Glomerular visceral epithelial cell (primary cell): ENCODE data around the gene ENAM.
"Not testable (repeated sequence)": the region's sequence is repeated elsewhere in the genome, so short reads cannot be mapped to it uniquely, and the experiment has no call there.

ENCODE experiments used
- DNase-seq: peaks from one replicate; pipeline ENCODE4 v3.0.0-alpha.2; 2016; ENCODE audit errors: extremely low spot score

The ENAM gene

GRCh38 chr4:70624226-70624793 lies 4.2 kb upstream of the ENAM start:
- DNase-seq: no peak

DNA sequence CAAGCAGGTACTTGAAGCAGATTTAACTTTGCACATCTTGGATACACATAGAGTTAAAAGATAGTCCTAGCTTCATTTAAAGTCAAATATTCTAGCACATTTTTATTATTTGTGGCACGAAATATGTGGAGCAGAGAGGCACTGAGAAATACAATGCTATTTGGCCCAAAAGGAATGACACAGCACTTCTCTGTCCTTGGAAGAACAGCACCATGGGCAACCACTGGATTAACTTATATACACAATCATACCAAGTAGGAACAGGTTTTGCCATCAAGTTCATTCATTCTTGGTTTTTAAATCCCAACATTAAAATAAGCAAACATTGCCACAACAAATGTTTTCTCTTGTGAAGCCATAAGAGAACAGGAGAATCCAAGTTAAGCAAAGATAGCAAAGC lies 924 bp upstream of the ENAM start:
- no peak for DNase-seq

DNA sequence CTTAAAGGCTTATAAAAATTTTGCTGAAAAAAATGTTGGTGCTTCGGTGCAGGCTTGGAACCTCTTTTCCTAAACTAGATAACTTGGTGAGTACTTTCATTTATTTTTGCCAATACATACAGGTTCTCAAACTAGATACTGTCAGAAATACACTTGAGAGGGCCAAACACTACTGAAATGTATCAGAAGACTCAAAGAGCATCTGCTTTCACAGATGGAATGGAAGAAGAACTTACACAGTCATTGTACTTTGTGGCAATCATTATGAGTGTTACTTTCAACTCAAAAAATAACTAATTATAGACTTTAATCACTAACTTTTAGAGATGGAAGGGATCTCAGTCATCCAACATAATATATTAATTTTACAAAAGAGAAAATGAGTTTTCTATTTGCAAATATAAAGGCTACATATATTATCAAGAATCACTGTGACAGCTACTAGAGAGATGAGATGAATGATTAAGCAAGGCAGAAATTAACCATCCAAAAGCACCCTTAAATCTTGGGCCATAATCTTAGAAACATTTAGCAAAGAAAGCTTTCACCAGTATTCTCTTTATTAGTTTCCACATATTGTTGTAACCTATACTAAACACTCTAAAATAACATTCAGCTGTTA lies 1.0 kb downstream of the ENAM start:
- no peak for DNase-seq

GRCh38 chr4:70630162-70630561 lies 1.6 kb downstream of the ENAM start:
- DNase-seq: no peak

DNA sequence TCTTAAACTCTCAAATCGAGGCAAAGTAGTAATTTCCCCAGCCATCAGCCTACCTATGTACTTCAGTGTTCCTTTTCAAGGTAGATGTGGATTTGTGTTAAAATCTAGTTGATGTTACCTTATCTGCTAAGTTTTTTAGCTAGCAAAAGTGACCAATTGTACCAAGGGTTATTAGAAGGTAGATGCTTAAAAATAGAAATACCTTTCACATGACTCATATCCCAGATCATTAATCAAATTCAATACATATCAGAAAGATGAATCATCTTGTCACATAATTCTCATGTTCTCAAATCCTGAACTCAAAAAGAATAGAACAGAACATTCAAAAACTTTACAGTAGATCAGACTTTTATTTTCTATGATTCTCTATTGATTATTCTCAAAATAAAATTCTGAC lies 3.5 kb downstream of the ENAM start:
- DNase-seq: peak; percentile 40

DNA sequence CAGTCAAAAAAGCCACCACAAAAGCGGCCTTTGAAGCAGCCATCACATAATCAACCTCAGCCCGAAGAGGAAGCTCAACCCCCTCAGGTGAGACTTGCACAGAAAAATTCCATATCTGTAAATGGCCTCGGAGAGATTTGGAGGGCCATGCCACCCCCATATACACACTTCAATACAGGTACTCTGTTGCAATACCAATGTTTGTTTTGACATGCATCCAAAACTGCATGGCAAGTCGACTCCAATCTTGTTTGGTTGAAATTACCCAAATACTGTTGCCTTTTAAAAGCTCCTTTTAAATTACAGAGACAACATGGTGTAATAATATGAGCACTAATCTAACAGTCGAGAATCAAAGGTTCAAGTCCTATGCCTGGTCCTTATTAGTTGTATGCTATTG lies 5.9 kb downstream of the ENAM start:
- DNase-seq: no peak

- DNase-seq: peak; percentile 42
Measured at GRCh38 chr4:70637239-70637913, 8.8 kb downstream of the ENAM start.

DNA sequence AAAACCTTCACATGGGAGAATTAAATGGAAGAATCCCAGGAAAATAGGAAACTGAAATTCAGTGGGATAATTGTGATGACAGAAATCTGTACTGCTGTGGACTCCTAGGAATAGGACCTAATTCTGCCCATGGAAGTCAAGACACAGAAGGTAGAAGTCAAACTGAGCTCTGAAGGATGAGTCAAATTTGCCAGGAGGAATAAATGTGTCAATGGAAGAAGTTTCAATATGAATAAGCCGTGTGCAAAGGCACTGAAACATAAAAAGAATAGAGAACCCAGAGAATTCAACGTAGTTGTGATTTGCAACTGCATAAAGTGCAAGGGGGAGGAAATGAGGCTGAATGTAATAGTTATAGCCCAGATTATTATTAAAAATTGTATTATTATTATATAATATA lies 11.6 kb downstream of the ENAM start:
- DNase-seq: no peak

GRCh38 chr4:70650741-70651140 lies 22.2 kb downstream of the ENAM start:
- DNase-seq: not testable (repeated sequence)

DNA sequence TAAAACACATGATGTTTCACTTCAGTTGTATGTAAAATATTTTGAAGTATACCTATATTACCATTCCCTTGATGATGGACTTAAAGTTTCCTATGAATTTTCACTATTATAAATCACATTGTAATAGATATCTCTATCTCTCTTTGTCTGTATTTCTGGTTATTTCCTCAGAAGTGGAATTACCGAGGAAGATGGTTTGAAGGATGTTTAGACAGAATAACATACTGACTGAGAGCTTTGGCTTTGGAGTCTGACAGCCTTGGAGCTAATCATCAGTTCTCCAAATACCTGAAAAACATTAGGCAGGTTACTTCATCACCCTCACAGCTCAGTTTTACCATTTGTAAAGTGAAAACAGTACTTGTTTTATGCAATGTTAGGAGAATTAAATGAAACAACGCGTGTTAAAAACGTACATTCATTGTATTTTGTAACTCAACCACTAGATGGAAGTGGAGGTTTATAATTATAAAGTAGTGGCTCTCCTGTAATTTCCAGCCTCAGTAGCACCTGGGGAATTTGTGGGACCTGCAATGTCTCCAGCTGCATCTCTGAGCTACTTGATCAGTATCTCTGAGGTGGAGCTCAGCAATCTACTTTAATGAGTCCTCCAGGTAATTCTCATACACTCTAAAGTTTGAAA lies 23.4 kb downstream of the ENAM start:
- peak; percentile 47 for DNase-seq

GRCh38 chr4:70654605-70655011 lies 26.1 kb downstream of the ENAM start:
- DNase-seq: no peak

GRCh38 chr4:70657326-70657725 lies 28.8 kb downstream of the ENAM start:
- no peak for DNase-seq

- no peak for DNase-seq
Measured at GRCh38 chr4:70658418-70658817, 29.9 kb downstream of the ENAM start.

DNA sequence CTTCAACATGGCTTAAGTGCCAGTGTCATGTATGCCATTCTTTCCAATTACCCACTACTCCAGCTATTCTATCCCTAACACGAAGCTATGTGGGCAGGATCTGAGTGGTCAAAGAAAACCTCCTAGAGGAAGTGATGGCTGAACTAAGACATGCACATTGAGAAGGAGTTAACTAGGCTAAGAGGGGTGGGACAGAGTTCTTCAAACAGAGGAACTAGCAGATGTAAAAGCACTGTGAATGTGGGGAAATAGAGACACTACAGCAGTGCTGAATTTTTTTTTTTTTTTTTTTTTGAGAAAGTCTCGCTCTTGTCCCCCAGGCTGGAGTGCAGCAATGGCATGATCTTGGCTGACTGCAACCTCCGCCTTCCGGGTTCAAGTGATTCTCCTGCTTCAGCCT lies 31.6 kb downstream of the ENAM start:
- DNase-seq: no peak

GRCh38 chr4:70661309-70661922 lies 32.9 kb downstream of the ENAM start:
- not testable (repeated sequence) for DNase-seq

DNA sequence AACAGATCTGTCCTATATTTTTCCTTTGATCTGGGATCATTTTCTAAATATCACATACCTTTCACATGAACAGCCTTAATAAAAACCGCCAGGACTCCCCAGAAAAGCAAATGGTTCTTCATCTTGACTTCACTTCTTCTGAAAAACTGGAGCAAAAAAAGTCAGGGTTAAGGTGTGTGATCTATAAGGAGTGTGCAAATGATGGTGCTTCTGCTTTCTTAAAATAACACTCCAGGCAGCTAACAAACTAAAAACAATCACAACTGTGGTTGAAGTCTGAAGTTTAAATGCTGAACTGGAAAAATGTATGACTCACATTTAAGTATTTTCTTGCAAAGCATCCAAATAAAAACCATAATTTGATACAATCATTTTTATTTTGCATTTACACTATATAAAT lies 37.8 kb downstream of the ENAM start, which contains the start of gene JCHAIN:
Gene JCHAIN, minus strand, starts transcription at position 140 of the 400 bp plus-strand sequence. Its CDS starts 18 bp downstream, at position 122.
- DNase-seq: no peak

DNA sequence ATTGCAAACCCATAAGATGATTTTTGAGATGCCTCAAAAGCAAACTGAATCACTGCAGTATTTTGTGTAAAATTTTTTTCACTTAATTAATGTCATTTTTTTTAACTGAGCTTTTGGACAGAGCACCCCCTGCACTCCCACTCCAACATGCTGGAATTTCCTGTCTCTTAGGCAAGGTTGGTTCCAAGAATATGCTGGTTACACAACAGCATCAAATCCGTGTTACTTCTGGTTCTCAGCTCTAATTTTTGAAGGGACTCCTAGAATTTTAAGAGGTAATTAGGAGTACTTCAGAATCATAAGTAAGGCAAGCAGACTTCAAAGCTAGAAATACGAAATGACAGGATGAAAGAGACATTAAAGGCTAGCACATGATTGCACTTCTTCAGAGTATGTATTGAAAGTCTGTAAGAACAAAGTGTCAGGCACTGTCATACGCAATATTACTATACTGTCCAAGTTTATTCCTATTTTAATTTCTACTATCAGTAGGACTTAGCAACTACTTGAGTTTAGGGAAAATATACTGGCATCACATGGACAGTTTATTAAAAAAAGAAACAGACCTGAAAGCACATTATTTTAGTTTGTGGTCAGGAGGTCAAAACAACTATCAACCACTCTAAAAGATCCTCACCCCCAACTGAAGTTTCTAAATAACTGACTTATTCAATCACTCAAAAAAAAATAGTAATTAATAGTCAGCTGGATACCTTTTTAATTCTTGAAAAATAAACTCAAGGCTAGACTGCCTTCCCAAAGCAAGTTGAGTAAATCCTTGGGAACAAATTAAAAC lies 39.4 kb downstream of the ENAM start:
- no peak for DNase-seq

DNA sequence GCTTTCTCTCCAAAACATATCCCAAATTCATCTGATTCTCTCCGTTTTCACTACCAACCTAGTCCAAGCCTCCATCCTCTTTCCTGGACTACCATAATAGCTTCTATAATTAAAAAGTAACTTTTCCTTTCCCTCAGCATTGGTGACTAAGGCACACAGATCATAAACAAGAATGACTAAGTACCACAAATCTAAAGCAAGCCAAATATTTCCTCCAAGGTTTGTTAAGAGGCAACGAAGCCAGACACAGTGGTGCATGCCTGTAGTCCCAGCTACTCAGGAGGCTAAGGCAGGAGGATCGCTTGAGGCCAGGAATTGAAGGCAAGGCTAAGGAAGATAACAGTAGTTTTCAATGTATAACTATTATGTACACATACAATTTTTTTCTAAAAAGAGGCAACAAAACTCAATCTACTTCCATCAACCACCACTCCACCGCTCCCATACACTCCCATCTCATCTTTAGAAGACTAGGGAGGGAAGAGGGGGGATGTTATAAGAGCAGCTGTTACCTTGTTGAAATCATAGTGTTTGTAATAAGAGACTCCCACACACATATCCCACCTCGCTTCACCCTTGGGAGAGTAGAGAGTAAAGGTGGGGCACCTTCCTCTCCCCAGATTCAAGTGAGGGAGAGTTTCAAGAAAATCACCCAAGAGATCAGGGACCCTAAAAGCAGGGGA lies 41.9 kb downstream of the ENAM start:
- peak; percentile 57 for DNase-seq

DNA sequence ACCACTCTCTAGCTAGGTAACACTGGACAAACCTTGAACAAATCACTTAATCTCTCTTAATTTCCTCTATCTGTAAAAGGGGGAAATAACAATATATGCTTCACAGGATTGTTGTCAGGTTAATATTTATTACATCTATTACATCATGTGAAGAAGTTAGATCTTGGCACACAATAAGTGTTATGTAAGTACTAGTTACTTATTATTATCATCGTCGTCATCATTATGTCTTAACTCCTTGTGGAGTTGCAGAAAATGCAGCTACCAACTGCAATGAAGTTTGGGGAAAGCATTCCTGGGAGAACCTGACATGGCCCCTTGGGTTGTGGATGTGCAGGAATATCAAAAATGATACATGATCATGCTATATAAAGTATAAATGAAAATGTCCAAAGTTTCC lies 42.5 kb downstream of the ENAM start:
- DNase-seq: no peak

GRCh38 chr4:70674191-70674590 lies 45.6 kb downstream of the ENAM start:
- no peak for DNase-seq

- no peak for DNase-seq
Measured at GRCh38 chr4:70674731-70675130, 46.2 kb downstream of the ENAM start.
